GM12891 (cell line): ENCODE measurements around the gene COP1.

Experiments
- POLR2A ChIP-seq: IDR thresholded peaks from 2 replicates; pipeline ENCODE4 v1.6.1; 2011; ENCODE audit warnings: low read depth, low read length, control low read depth
- TAF1 ChIP-seq: IDR thresholded peaks from 2 replicates; pipeline ENCODE4 v1.6.1; 2011; ENCODE audit warnings: low read depth, low read length, control low read depth

GRCh38 chr1:176046926-176047325 is 160.2 kb downstream of the COP1 start:
- no peak for TF ChIP-seq POLR2A
- no peak for TF ChIP-seq TAF1
